Caco-2 (cell line): ENCODE measurements around the gene EXOSC9. TPM values are rescaled to one million over a fixed set of nuclear protein-coding genes. Genes with fewer than 3 reads are reported as not detected.
A peak's percentile ranks its signal among the peaks of the same experiment; 100 is the strongest.
"Not testable (repeated sequence)": the region's sequence is repeated elsewhere in the genome, so short reads cannot be mapped to it uniquely, and the experiment has no call there.

ENCODE experiments used
- Bru-seq: library from RNA; stranded (reverse); fragments of 400-500 nt; gene quantifications from one replicate; lab custom pipeline; 2021; lab: Mats Ljungman, UMichigan
- BruChase-seq, 2 experiments: library from RNA; stranded (reverse); fragments of 400-500 nt; gene quantifications; one replicate each; lab custom pipeline; 2021; lab: Mats Ljungman, UMichigan
- BruUV-seq: library from RNA; stranded (reverse); fragments of 400-500 nt; replicated peaks from 2 replicates; lab custom pipeline; 2021; lab: Mats Ljungman, UMichigan
- CTCF ChIA-PET: fragments of 300-600 bp; sonication (Branson Sonifier 250); formaldehyde crosslinking; loops from one replicate; lab custom pipeline; 2022; ENCODE audit warnings: antibody characterized with exemption; lab: Charles Lee
- POLR2A ChIA-PET: fragments of 300-600 bp; sonication (Branson Sonifier 250); formaldehyde crosslinking; loops from one replicate; lab custom pipeline; 2022; ENCODE audit warnings: antibody characterized with exemption; lab: Charles Lee
- DNase-seq, 2 experiments: peaks; one replicate each; pipeline versions ENCODE4 v3.0.0 to v3.0.0-alpha.2; 2020 to 2022
- H3K27me3 ChIP-seq: replicated peaks from 2 replicates; pipeline ENCODE4 v1.6.0; 2011; ENCODE audit warnings: low read length; ENCODE audit not compliant: control insufficient read depth, insufficient read depth
- H3K36me3 ChIP-seq: 2 replicates; pipeline ENCODE4 v1.5.1; 2011; ENCODE audit warnings: low read length; ENCODE audit not compliant: control insufficient read depth, insufficient read depth
- H3K4me1 ChIP-seq: fragments of 250-450 bp; sonication (Bioruptor Pico); 2 replicates; pipeline ENCODE4 v1.5.1; 2020; ENCODE audit warnings: mild to moderate bottlenecking
- H3K4me3 ChIP-seq: 2 replicates; pipeline ENCODE4 v1.5.1; 2011; ENCODE audit warnings: low read depth, mild to moderate bottlenecking, control low read depth, low read length
- H3K9me3 ChIP-seq: fragments of 250-450 bp; sonication (Bioruptor Pico); 2 replicates; pipeline ENCODE4 v1.5.1; 2020; ENCODE audit warnings: mild to moderate bottlenecking, moderate library complexity
- H3K27ac Mint-ChIP-seq: one replicate; pipeline ENCODE4 v1.8.0; 2022; ENCODE audit warnings: mixed read lengths; ENCODE audit not compliant: unreplicated experiment
- H3K27me3 Mint-ChIP-seq: one replicate; pipeline ENCODE4 v1.8.0; 2022; ENCODE audit warnings: mixed read lengths; ENCODE audit not compliant: insufficient read depth, unreplicated experiment
- H3K36me3 Mint-ChIP-seq: one replicate; pipeline ENCODE4 v1.8.0; 2022; ENCODE audit warnings: mild to moderate bottlenecking, mixed read lengths; ENCODE audit not compliant: insufficient read depth, unreplicated experiment
- H3K4me1 Mint-ChIP-seq: one replicate; pipeline ENCODE4 v1.8.0; 2022; ENCODE audit warnings: low read depth, mixed read lengths; ENCODE audit not compliant: unreplicated experiment
- H3K4me3 Mint-ChIP-seq: one replicate; pipeline ENCODE4 v1.8.0; 2022; ENCODE audit warnings: mild to moderate bottlenecking, moderate library complexity, mixed read lengths; ENCODE audit not compliant: unreplicated experiment
- H3K9me3 Mint-ChIP-seq: one replicate; pipeline ENCODE4 v1.8.0; 2022; ENCODE audit warnings: mixed read lengths; ENCODE audit not compliant: unreplicated experiment
- intact Hi-C: fragments of 100-400 bp; cut with micrococcal nuclease; formaldehyde crosslinking; loops from one replicate; pipeline ENCODE4 v1.10.0; 2022; ENCODE audit not compliant: unreplicated experiment
- long read RNA-seq: library from polyadenylated mRNA; stranded (forward); transcript quantifications from one replicate; pipeline ENCODE4 v2.0.0, GENCODE V29; 2022
- total RNA-seq: library from RNA; stranded (reverse); gene quantifications from 2 replicates; pipeline ENCODE4 v1.2.3, GENCODE V29; 2022
- TF ChIP-seq, protein P1 (sequence below), 2 experiments: fragments of 200-600 bp in 1 of 2; IDR thresholded peaks; 1 replicate in 1 of 2; 2 replicates in 1 of 2; pipeline versions ENCODE4 v1.5.1 to v1.8.0; 2011 to 2022; ENCODE audit warnings: antibody characterized with exemption in 1 of 2, control low read depth in 1 of 2, inconsistent platforms in 1 of 2, low read depth in 1 of 2, low read length in 1 of 2, mild to moderate bottlenecking in 1 of 2, moderate library complexity in 1 of 2; ENCODE audit not compliant: insufficient read depth in 1 of 2, severe bottlenecking in 1 of 2, unreplicated experiment in 1 of 2

The EXOSC9 gene, protein sequence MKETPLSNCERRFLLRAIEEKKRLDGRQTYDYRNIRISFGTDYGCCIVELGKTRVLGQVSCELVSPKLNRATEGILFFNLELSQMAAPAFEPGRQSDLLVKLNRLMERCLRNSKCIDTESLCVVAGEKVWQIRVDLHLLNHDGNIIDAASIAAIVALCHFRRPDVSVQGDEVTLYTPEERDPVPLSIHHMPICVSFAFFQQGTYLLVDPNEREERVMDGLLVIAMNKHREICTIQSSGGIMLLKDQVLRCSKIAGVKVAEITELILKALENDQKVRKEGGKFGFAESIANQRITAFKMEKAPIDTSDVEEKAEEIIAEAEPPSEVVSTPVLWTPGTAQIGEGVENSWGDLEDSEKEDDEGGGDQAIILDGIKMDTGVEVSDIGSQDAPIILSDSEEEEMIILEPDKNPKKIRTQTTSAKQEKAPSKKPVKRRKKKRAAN
- total RNA-seq (32.5 and 32.6 TPM in 2 replicates), Bru-seq, nascent RNA (percentile 88 among the genes with signal in this experiment), BruChase-seq, experiment 1, labeled RNA remaining after a 2-hour chase (percentile 83 among the genes with signal in this experiment), BruChase-seq, experiment 2, labeled RNA remaining after a 6-hour chase (percentile 77 among the genes with signal in this experiment)
- long read RNA-seq, transcript EXOSC9-201 (12 exons, 1,481 nt): major isoform, 38 of 65 reads
- long read RNA-seq, transcript EXOSC9-202 (13 exons, 1,529 nt): minor isoform, 12 of 65 reads
- long read RNA-seq, partial matches to known transcripts: 1 of 65 reads
- long read RNA-seq, other reads (novel, unspliced or antisense): 12 of 65 reads

DNA sequence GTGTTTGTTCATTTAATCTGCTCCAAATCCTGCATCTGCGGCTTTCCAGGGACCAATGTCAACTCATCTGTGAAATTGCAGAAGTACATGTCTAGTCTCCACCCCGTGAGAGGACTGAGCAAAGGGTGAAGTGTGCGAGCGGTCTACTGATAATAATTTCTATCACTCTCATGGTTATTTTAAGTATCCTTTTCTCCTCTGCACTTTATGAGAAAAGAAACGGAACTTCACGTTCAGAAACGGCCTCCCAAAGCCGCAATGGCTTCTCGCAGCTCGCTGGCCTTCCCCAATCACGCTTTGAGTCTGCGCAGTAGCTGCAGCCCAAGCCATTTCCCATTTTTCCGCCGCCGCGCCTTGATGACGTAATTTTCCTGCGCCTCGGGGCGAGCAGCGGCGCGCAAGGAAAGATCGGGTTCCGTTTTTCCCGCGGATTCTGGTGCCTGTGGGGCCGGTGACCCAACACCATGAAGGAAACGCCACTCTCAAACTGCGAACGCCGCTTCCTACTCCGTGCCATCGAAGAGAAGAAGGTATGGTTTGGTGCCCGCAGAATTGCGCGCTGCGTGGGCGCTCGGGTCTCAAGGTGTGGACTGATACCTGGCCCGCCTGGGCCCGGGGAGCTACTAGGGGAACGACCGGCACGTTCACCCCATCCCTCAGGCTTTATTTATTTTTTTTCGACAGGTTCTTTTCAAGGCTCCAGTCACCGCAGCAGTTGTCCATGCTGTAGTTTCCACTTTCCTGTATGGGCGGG, at the start of gene EXOSC9:
EXOSC9 (plus strand) TSS at position 363 of the 754 bp plus-strand sequence; CDS start at position 465, 102 bp downstream.
- H3K27ac Mint-ChIP-seq: peak within 1 kb of the TSS; percentile 94
- POLR2A ChIA-PET: no interaction called here

DNA sequence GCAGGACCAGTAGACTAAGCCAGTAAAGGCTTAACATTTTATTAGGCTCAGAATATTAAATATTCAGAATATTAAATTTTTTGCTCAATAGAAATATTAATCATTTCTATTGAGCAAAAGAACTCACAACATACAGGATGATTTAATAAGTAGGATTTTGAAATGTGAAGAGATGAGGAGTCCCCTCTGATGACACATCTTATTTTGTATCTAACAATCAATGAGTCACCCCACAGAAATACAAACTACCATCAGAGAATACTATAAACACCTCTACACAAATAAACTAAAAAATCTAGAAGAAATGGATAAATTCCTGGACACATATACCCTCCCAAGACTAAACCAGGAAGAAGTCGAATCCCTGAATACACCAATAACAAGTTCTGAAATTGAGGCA, 49.0 kb upstream of the EXOSC9 start:
- H3K27me3 Mint-ChIP-seq, H3K27ac Mint-ChIP-seq, CTCF ChIA-PET, H3K4me3 ChIP-seq, H3K4me1 ChIP-seq, H3K36me3 Mint-ChIP-seq, H3K9me3 ChIP-seq, BruUV-seq, POLR2A ChIA-PET, intact Hi-C loops, H3K9me3 Mint-ChIP-seq, H3K27me3 ChIP-seq, DNase-seq, H3K4me1 Mint-ChIP-seq, H3K4me3 Mint-ChIP-seq, H3K36me3 ChIP-seq: not testable (repeated sequence)

More for the DNA sequence above, at the start of gene EXOSC9:
- no TSS peak for BruUV-seq
- Mint-ChIP-seq H3K36me3 (peaks cover 40% of the 10 kb centered on the region), H3K4me3 (peak within 1 kb of the TSS; percentile 91), H3K9me3 (no peaks in the 10 kb centered on the region), H3K4me1 (peaks cover 7% of the 10 kb centered on the region), H3K27me3 (no peaks in the 10 kb centered on the region)
- Histone ChIP-seq H3K27me3 (no peaks in the 10 kb centered on the region), H3K4me1 (0 out of 2 replicates have a peak, but pooled peaks cover 7% of the 10 kb centered on the region), H3K4me3 (peak within 1 kb of the TSS; percentile 92), H3K9me3 (no peaks in the 10 kb centered on the region), H3K36me3 (no peaks in the 10 kb centered on the region)
- TF ChIP-seq, protein P1, sequence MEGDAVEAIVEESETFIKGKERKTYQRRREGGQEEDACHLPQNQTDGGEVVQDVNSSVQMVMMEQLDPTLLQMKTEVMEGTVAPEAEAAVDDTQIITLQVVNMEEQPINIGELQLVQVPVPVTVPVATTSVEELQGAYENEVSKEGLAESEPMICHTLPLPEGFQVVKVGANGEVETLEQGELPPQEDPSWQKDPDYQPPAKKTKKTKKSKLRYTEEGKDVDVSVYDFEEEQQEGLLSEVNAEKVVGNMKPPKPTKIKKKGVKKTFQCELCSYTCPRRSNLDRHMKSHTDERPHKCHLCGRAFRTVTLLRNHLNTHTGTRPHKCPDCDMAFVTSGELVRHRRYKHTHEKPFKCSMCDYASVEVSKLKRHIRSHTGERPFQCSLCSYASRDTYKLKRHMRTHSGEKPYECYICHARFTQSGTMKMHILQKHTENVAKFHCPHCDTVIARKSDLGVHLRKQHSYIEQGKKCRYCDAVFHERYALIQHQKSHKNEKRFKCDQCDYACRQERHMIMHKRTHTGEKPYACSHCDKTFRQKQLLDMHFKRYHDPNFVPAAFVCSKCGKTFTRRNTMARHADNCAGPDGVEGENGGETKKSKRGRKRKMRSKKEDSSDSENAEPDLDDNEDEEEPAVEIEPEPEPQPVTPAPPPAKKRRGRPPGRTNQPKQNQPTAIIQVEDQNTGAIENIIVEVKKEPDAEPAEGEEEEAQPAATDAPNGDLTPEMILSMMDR (IDR thresholded peaks at IDR 0.05; ENCODE audit: insufficient read depth in 1 of 2, low read depth in 1 of 2, low read length in 1 of 2, severe bottlenecking in 1 of 2, unreplicated experiment in 1 of 2): no peak
- peak; percentile 93 to 95 for DNase-seq
- intact Hi-C loops: loop anchor here (5.0 kb wide), 2 partner anchors 104 to 351 kb away; partner anchors contain the start of genes ANXA5 and BLTP1
- CTCF ChIA-PET: no interaction called here

DNA sequence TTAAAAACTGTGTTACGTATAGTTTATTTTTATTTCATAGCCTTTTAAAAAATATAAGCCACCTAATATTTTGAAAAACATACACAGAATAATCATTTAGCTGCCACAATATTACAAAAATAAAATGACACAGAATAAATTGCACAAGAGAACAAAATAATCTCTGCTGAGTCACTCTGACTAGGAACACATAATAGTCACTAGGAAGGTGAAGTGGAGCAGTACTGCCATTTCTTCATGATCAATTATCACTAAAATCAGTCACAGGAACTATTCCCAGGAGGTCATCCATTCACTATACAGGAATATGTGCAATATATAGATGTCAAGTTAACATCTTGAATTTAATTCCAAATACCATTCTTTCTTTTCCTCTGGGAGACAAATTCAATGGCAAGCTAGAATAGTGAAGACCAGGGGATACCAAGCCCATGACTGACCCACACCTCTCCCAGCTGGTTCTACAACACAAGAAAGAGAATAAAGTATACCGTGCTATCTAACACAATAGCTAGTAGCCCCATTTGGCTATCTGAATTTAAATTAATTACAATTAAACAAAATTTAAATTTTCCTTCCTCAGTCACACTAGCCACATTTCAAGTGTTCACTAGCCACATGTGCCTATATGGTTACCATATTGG, 42.1 kb upstream of the EXOSC9 start:
- intact Hi-C loops: no loop called here
- Mint-ChIP-seq H3K9me3 (no peaks in the 10 kb centered on the region), H3K4me3 (no peak overlapping the region)

More for the DNA sequence above, 42.1 kb upstream of the EXOSC9 start:
- H3K9me3 ChIP-seq: no peaks in the 10 kb centered on the region
- no peaks in the 10 kb centered on the region for H3K4me1 ChIP-seq
- H3K27ac Mint-ChIP-seq: no peak overlapping the region
- ChIA-PET POLR2A (no interaction called here), CTCF (no interaction called here)
- no TSS peak for BruUV-seq
- H3K4me3 ChIP-seq: no peak overlapping the region
- H3K4me1 Mint-ChIP-seq: no peaks in the 10 kb centered on the region
- H3K36me3 ChIP-seq: no peaks in the 10 kb centered on the region
- no peaks in the 10 kb centered on the region for H3K36me3 Mint-ChIP-seq
- DNase-seq: no peak
- peaks cover 7% of the 10 kb centered on the region for H3K27me3 Mint-ChIP-seq
- TF ChIP-seq, protein P1 (IDR thresholded peaks at IDR 0.05; ENCODE audit: insufficient read depth in 1 of 2, low read depth in 1 of 2, low read length in 1 of 2, severe bottlenecking in 1 of 2, unreplicated experiment in 1 of 2): no peak
- no peaks in the 10 kb centered on the region for H3K27me3 ChIP-seq
